ENCODE results near the gene CCDC154. TPM values are rescaled to one million over a fixed set of nuclear protein-coding genes. Genes with fewer than 3 reads are reported as not detected.
A peak's percentile ranks its signal among the peaks of the same experiment; 100 is the strongest.

The CCDC154 gene
- total RNA-seq, 1 donor from 2014 or later: 4.1 TPM

DNA sequence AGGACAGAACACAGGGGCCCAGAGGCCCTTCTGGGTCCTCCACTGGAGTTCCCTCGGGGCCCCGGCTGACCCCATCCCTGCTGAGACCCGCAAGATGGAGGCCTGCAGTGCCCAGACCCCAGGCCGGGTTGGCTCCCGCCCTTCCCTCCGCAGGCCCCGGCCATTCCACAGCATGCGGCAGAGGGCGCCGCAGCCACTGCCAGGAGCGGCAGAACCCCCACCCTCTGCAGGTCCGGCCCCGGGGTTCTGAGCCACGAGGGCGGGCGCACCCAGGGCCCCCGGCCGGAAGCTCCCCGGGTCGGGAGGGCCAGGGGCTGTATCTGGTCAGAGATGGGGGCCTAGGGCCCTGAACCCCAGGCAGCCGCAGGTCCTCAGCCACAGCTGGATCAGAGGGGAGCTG lies 15.8 kb downstream of the CCDC154 start:
- Histone ChIP-seq H3K27ac (no peak overlapping the region), H3K9me3 (no peaks in the 10 kb centered on the region), H3K4me1 (no peaks in the 10 kb centered on the region), H3K4me3 (no peak overlapping the region), H3K36me3 (no peaks in the 10 kb centered on the region), H3K27me3 (no peaks in the 10 kb centered on the region)
- peak; percentile 67 for DNase-seq
- ATAC-seq: peak; percentile 47
- TF ChIP-seq, protein P1, sequence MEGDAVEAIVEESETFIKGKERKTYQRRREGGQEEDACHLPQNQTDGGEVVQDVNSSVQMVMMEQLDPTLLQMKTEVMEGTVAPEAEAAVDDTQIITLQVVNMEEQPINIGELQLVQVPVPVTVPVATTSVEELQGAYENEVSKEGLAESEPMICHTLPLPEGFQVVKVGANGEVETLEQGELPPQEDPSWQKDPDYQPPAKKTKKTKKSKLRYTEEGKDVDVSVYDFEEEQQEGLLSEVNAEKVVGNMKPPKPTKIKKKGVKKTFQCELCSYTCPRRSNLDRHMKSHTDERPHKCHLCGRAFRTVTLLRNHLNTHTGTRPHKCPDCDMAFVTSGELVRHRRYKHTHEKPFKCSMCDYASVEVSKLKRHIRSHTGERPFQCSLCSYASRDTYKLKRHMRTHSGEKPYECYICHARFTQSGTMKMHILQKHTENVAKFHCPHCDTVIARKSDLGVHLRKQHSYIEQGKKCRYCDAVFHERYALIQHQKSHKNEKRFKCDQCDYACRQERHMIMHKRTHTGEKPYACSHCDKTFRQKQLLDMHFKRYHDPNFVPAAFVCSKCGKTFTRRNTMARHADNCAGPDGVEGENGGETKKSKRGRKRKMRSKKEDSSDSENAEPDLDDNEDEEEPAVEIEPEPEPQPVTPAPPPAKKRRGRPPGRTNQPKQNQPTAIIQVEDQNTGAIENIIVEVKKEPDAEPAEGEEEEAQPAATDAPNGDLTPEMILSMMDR (IDR thresholded peaks at IDR 0.05): peak; percentile 34
- intact Hi-C loops (cut with DNase I): no loop called here

DNA sequence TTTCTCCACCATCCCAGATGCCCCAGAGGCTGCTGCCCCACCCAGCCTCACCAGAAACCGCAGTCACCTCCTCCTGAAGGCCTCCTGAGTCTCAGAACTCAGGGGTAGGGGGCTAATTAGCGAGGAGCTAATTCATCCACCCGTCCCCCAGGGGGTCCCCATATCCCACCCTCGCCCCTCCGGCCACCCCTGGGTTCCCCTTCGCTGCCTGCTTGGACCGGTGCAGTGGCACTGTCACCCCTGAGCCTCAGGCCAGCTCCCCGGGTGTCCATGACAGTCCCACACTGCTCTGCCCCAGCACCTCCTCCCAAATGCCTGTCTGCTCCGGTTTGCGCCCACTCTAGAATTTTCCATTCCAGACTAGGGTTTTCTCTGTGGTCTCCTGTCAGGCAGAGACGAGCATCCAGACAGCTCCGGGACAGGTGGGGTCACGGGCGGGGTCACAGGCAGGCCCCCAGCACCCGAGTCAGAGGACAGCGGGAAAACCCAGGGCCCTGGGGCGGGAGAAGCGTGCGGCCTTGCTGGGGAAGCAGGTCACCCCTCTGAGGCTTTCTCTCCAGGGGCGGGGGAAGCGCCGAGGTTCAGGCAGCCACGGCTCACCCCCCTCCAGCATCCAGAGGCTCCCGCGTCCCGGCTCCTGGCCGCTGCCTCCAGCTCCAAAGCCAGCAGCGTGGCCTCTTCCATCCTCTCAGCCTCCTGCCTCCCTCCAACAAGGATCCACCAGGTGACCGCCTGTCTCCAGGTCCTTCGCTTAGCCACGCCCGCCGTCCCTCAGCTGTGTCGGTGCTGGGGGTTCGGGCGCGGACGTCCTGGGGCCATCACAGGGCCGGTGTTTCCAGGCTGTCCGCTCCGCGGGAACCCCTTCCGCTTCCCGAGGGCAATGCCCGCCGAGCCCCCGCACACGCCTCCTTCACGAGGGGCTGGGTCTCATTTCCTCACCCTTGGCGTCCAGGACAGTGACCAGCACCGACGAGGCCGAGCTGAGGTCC lies 16.6 kb downstream of the CCDC154 start:
- H3K27ac ChIP-seq: no peak overlapping the region
- no peaks in the 10 kb centered on the region for H3K4me1 ChIP-seq
- TF ChIP-seq, protein P1 (IDR thresholded peaks at IDR 0.05): no peak
- H3K9me3 ChIP-seq: no peaks in the 10 kb centered on the region
- ATAC-seq (no peak), DNase-seq (peak; percentile 63)
- intact Hi-C loops (cut with DNase I): no loop called here
- no peaks in the 10 kb centered on the region for H3K36me3 ChIP-seq
- no peaks in the 10 kb centered on the region for H3K27me3 ChIP-seq
- H3K4me3 ChIP-seq: no peak overlapping the region

DNA sequence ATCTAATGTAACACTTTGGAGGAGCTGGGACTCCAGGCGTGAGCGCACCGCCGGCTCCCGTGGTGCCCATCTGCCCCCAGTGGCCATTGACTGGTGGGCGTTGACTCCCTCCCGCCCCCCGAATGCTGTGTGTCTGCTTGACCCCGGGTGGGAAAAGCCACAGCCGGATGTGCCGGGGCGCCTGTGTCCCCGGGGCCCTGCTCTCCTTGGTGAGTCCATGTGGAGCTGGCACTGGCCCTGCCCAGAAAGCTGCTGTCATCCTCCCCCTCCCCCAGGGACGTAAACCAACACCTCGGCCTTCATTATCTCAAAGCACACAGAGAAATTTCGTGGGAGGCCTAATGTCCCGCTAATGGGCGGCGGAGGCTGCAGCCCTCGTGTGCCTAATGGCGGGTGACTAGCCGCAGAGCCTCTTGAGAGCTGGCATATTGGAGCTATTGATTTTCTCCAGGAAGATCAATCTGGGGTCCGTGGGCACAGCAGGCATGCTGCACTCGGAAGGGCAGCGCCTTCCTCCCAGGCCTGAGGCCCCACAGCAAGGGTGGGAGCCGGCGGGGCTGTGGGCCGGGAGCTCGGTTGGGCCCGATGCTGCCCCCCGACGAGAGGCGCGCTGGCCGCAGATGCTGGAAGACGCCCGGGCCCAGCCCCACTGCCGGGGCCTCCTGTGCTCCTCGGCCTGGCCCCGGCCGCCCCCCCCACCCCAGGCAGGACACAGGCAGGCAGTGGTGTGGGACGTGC lies 17.5 kb downstream of the CCDC154 start:
- Histone ChIP-seq H3K4me1 (no peaks in the 10 kb centered on the region), H3K36me3 (no peaks in the 10 kb centered on the region), H3K27me3 (no peaks in the 10 kb centered on the region), H3K27ac (no peak overlapping the region), H3K9me3 (no peaks in the 10 kb centered on the region), H3K4me3 (no peak overlapping the region)
- no peak for ATAC-seq
- intact Hi-C loops (cut with DNase I): no loop called here
- TF ChIP-seq, protein P1 (IDR thresholded peaks at IDR 0.05): no peak
- no peak for DNase-seq

GRCh38 chr16:1425616-1426370 lies 18.6 kb downstream of the CCDC154 start:
- ATAC-seq: no peak
- DNase-seq: no peak
- Histone ChIP-seq H3K4me3 (no peak overlapping the region), H3K4me1 (no peaks in the 10 kb centered on the region), H3K27me3 (no peaks in the 10 kb centered on the region), H3K27ac (no peak overlapping the region), H3K36me3 (no peaks in the 10 kb centered on the region), H3K9me3 (no peaks in the 10 kb centered on the region)
- TF ChIP-seq, protein P1 (IDR thresholded peaks at IDR 0.05): no peak
- intact Hi-C loops (cut with DNase I): no loop called here

- H3K27ac ChIP-seq: no peak overlapping the region
- H3K4me3 ChIP-seq: no peak overlapping the region
- DNase-seq: no peak
- no peaks in the 10 kb centered on the region for H3K36me3 ChIP-seq
- H3K4me1 ChIP-seq: peaks cover 9% of the 10 kb centered on the region
- no peaks in the 10 kb centered on the region for H3K9me3 ChIP-seq
- no peak for ATAC-seq
- H3K27me3 ChIP-seq: no peaks in the 10 kb centered on the region
- TF ChIP-seq, protein P1 (IDR thresholded peaks at IDR 0.05): no peak
- intact Hi-C loops (cut with DNase I): no loop called here
These were observed 20.3 kb downstream of the CCDC154 start for GRCh38 chr16:1424028-1424427.
